DMS153 (cell line): ENCODE data around the gene PLB1.
"Not testable (repeated sequence)": the region's sequence is repeated elsewhere in the genome, so short reads cannot be mapped to it uniquely, and the experiment has no call there.

Experiments
- DNase-seq: peaks from one replicate; lab custom pipeline; 2025; lab: John Stamatoyannopoulos, UW

PLB1 gene

GRCh38 chr2:28469947-28470535, 25.8 kb upstream of the PLB1 start:
- DNase-seq = peak; percentile 31

GRCh38 chr2:28470759-28471158, 25.1 kb upstream of the PLB1 start:
- no peak for DNase-seq

GRCh38 chr2:28471214-28471613, 24.6 kb upstream of the PLB1 start:
- DNase-seq = no peak

- no peak for DNase-seq
These were observed 24.1 kb upstream of the PLB1 start for GRCh38 chr2:28471701-28472236.

- DNase-seq = not testable (repeated sequence)
These were observed 23.2 kb upstream of the PLB1 start for GRCh38 chr2:28472641-28473040.

GRCh38 chr2:28475088-28475595, 20.7 kb upstream of the PLB1 start:
- no peak for DNase-seq

- DNase-seq = no peak
These were observed 18.8 kb upstream of the PLB1 start for GRCh38 chr2:28477087-28477486.

GRCh38 chr2:28477645-28478044, 18.2 kb upstream of the PLB1 start:
- DNase-seq = no peak

GRCh38 chr2:28480403-28481049, 15.3 kb upstream of the PLB1 start:
- DNase-seq = no peak

- DNase-seq = no peak
These were observed 14.0 kb upstream of the PLB1 start for GRCh38 chr2:28481905-28482304.

- DNase-seq = no peak
These were observed 11.0 kb upstream of the PLB1 start for GRCh38 chr2:28484835-28485234.

- DNase-seq = no peak
These were observed 9.3 kb upstream of the PLB1 start for GRCh38 chr2:28486526-28486925.

- no peak for DNase-seq
These were observed 8.6 kb upstream of the PLB1 start for GRCh38 chr2:28487258-28487657.

GRCh38 chr2:28488083-28488830, 7.6 kb upstream of the PLB1 start:
- no peak for DNase-seq

- no peak for DNase-seq
These were observed 6.8 kb upstream of the PLB1 start for GRCh38 chr2:28488858-28489575.

- DNase-seq = no peak
These were observed 5.3 kb upstream of the PLB1 start for GRCh38 chr2:28490558-28490957.

- no peak for DNase-seq
These were observed 3.6 kb upstream of the PLB1 start for GRCh38 chr2:28492282-28492681.

GRCh38 chr2:28493636-28494035, 2.2 kb upstream of the PLB1 start:
- DNase-seq = no peak

GRCh38 chr2:28496781-28497180, 921 bp downstream of the PLB1 start:
- DNase-seq = no peak

GRCh38 chr2:28497206-28497605, 1.3 kb downstream of the PLB1 start:
- DNase-seq = no peak

- DNase-seq = no peak
These were observed 3.4 kb downstream of the PLB1 start for GRCh38 chr2:28499282-28499681.

GRCh38 chr2:28505361-28505760, 9.5 kb downstream of the PLB1 start:
- DNase-seq = no peak
